Left lung (tissue), 10 donors: ENCODE results near the gene DNAAF6. TPM values are rescaled to one million over a fixed set of nuclear protein-coding genes. Genes with fewer than 3 reads are reported as not detected.
"Not testable (repeated sequence)": the region's sequence is repeated elsewhere in the genome, so short reads cannot be mapped to it uniquely, and the experiment has no call there.

Experiments used
- ATAC-seq: fragments of 200-7000 bp; cut with Tn5 transposase; one replicate; pipeline ENCODE4 v1.9.1; 2020; ENCODE audit warnings: moderate library complexity
- DNase-seq, 4 donors: peaks; one replicate each; pipeline ENCODE4 v3.0.0-alpha.2; 2013 to 2020
- H3K27ac ChIP-seq, 2 donors: fragments of 200-600 bp; sonication (generic) in 1 of 2; one replicate each; pipeline versions ENCODE4 v1.5.0 to v1.8.0; 2020 to 2021
- H3K27me3 ChIP-seq, 2 donors: fragments of 200-600 bp; sonication (generic) in 1 of 2; one replicate each; pipeline versions ENCODE4 v1.5.0 to v1.8.0; 2020 to 2021
- H3K36me3 ChIP-seq, 2 donors: fragments of 200-600 bp; sonication (generic) in 1 of 2; one replicate each; pipeline versions ENCODE4 v1.5.0 to v1.8.0; 2020 to 2021
- H3K4me1 ChIP-seq, 2 donors: fragments of 200-600 bp; one replicate each; pipeline ENCODE4 v1.8.0; 2021
- H3K4me3 ChIP-seq, 2 donors: fragments of 200-600 bp; sonication (generic) in 1 of 2; one replicate each; pipeline versions ENCODE4 v1.5.0 to v1.8.0; 2020 to 2021; ENCODE audit warnings: mild to moderate bottlenecking in 1 of 2
- H3K9me3 ChIP-seq, 2 donors: fragments of 200-600 bp; sonication (generic) in 1 of 2; one replicate each; pipeline versions ENCODE4 v1.5.0 to v1.8.0; 2020 to 2021
- CTCF ChIP-seq, 2 donors: fragments of 200-600 bp; sonication (generic) in 1 of 2; IDR thresholded peaks; one replicate each; pipeline versions ENCODE4 v1.5.0 to v1.8.0; 2021; ENCODE audit warnings: antibody characterized with exemption in 2 of 2
- intact Hi-C, 2 donors: fragments of 100-400 bp; cut with DNase I; formaldehyde crosslinking; loops; one replicate each; pipeline versions ENCODE4 v1.11.2 to v1.14.2; 2022
- polyA plus RNA-seq, 6 donors: library from polyadenylated mRNA; unstranded; fragments of 120-200 nt; gene quantifications; one replicate each; pipeline ENCODE4 v1.2.1, GENCODE V29; 2013; ENCODE audit not compliant: insufficient read length in 6 of 6
- total RNA-seq, 2 donors: library from RNA; stranded (reverse); fragmentation: NEBNext Ultra II Directional; extraction: Animal tissue kit (Norgen Biotek cat#: 25700); gene quantifications; one replicate each; pipeline ENCODE4 v1.2.1, GENCODE V29; 2021
- donor health status: DM: no; HTN: yes; CAD: no.
- donor health status: DM: no; HTN: no; CAD: no.

Gene DNAAF6
- total and polyA plus RNA-seq, 8 donors = 0.14 to 1.7 (median 1.1) TPM; not detected in 1

- Histone ChIP-seq H3K4me1 (no peaks in the 10 kb centered on the region), H3K36me3 (no peaks in the 10 kb centered on the region), H3K9me3 (no peaks in the 10 kb centered on the region), H3K27me3 (no peaks in the 10 kb centered on the region), H3K27ac (no peak overlapping the region), H3K4me3 (no peak overlapping the region)
- DNase-seq (no peak), ATAC-seq (no peak)
- no peak for TF ChIP-seq CTCF (IDR thresholded peaks at IDR 0.05)
- intact Hi-C loops = no loop called here
Measured at GRCh38 chrX:107171369-107172102, 34.9 kb upstream of the DNAAF6 start.

- H3K27me3 ChIP-seq = peaks cover 0 to 6% of the 10 kb centered on the region in 2 donors
- no peaks in the 10 kb centered on the region for H3K4me1 ChIP-seq
- no peak for DNase-seq
- intact Hi-C loops = no loop called here
- no peak for ATAC-seq
- no peak overlapping the region for H3K4me3 ChIP-seq
- H3K36me3 ChIP-seq = no peaks in the 10 kb centered on the region
- H3K27ac ChIP-seq = no peak overlapping the region
- no peaks in the 10 kb centered on the region for H3K9me3 ChIP-seq
- no peak for TF ChIP-seq CTCF (IDR thresholded peaks at IDR 0.05)
Measured at GRCh38 chrX:107197319-107197718, 9.1 kb upstream of the DNAAF6 start.

GRCh38 chrX:107198074-107198473 lies 8.3 kb upstream of the DNAAF6 start:
- H3K36me3 ChIP-seq, H3K9me3 ChIP-seq, ATAC-seq, H3K27ac ChIP-seq, H3K4me3 ChIP-seq, H3K4me1 ChIP-seq, intact Hi-C loops, DNase-seq, H3K27me3 ChIP-seq: not testable (repeated sequence)

- Histone ChIP-seq H3K27ac (no peak overlapping the region), H3K9me3 (no peaks in the 10 kb centered on the region), H3K4me1 (no peaks in the 10 kb centered on the region), H3K4me3 (no peak overlapping the region), H3K27me3 (peaks cover 0 to 6% of the 10 kb centered on the region in 2 donors), H3K36me3 (no peaks in the 10 kb centered on the region)
- ATAC-seq = no peak
- no peak for DNase-seq
- TF ChIP-seq CTCF (IDR thresholded peaks at IDR 0.05) = no peak
- intact Hi-C loops = no loop called here
Measured at GRCh38 chrX:107199491-107199890, 6.9 kb upstream of the DNAAF6 start.

GRCh38 chrX:107204068-107204605 lies 2.3 kb upstream of the DNAAF6 start:
- H3K9me3 ChIP-seq = no peaks in the 10 kb centered on the region
- peaks cover 7 to 22% of the 10 kb centered on the region in 2 donors for H3K27me3 ChIP-seq
- DNase-seq (peak in 1 of 4 donors; percentile 0), ATAC-seq (no peak)
- no peak overlapping the region for H3K27ac ChIP-seq
- H3K4me1 ChIP-seq = no peaks in the 10 kb centered on the region
- H3K4me3 ChIP-seq = no peak overlapping the region
- no peak for TF ChIP-seq CTCF (IDR thresholded peaks at IDR 0.05)
- no peaks in the 10 kb centered on the region for H3K36me3 ChIP-seq
- intact Hi-C loops = no loop called here
